ENCODE measurements around the gene EEF2K.

GRCh38 chr16:22304411-22304810, 98.3 kb downstream of the EEF2K start:
- no peak for TF ChIP-seq CTCF (IDR thresholded peaks at IDR 0.05 in 4 of 5, conservative IDR thresholded peaks at IDR 0.05 in 1 of 5)
- no peak for TF ChIP-seq POLR2A (IDR thresholded peaks at IDR 0.05)

All from gastrocnemius medialis (tissue), 4 donors.